ENCODE results near the gene NCBP3.

The NCBP3 gene

GRCh38 chr17:3877220-3877619, 31.2 kb upstream of the NCBP3 start:
- TF ChIP-seq MAX (IDR thresholded peaks at IDR 0.05; ENCODE audit: low read depth, low read length) = no peak
- TF ChIP-seq POLR2A (IDR thresholded peaks at IDR 0.05; ENCODE audit: extremely low read depth, insufficient read length) = no peak
- TF ChIP-seq CTCF (IDR thresholded peaks at IDR 0.05; ENCODE audit: low read depth, low read length) = no peak
- TF ChIP-seq MYC (IDR thresholded peaks at IDR 0.05; ENCODE audit: low read depth, low read length) = no peak

GRCh38 chr17:3875317-3875716, 29.3 kb upstream of the NCBP3 start:
- no peak for DNase-seq (ENCODE audit: low read depth)
- no peak for TF ChIP-seq MAX (IDR thresholded peaks at IDR 0.05; ENCODE audit: low read depth, low read length)
- no peak for TF ChIP-seq CTCF (IDR thresholded peaks at IDR 0.05; ENCODE audit: low read depth, low read length)
- no peak for TF ChIP-seq POLR2A (IDR thresholded peaks at IDR 0.05; ENCODE audit: extremely low read depth, insufficient read length)
- TF ChIP-seq MYC (IDR thresholded peaks at IDR 0.05; ENCODE audit: low read depth, low read length) = no peak
- no peak overlapping the region for H3K4me3 ChIP-seq (ENCODE audit: low read depth, low read length)

More at GRCh38 chr17:3877220-3877619, 31.2 kb upstream of the NCBP3 start:
- H3K4me3 ChIP-seq (ENCODE audit: low read depth, low read length) = no peak overlapping the region
- DNase-seq (ENCODE audit: low read depth) = no peak

- no peak overlapping the region for H3K4me3 ChIP-seq (ENCODE audit: low read depth, low read length)
- no peak for TF ChIP-seq MAX (IDR thresholded peaks at IDR 0.05; ENCODE audit: low read depth, low read length)
- no peak for TF ChIP-seq POLR2A (IDR thresholded peaks at IDR 0.05; ENCODE audit: extremely low read depth, insufficient read length)
- no peak for TF ChIP-seq MYC (IDR thresholded peaks at IDR 0.05; ENCODE audit: low read depth, low read length)
- no peak for TF ChIP-seq CTCF (IDR thresholded peaks at IDR 0.05; ENCODE audit: low read depth, low read length)
- DNase-seq (ENCODE audit: low read depth) = no peak
Measured at GRCh38 chr17:3873862-3874261, 27.8 kb upstream of the NCBP3 start.

GRCh38 chr17:3870871-3871306, 24.8 kb upstream of the NCBP3 start:
- TF ChIP-seq MAX (IDR thresholded peaks at IDR 0.05; ENCODE audit: low read depth, low read length) = no peak
- no peak for TF ChIP-seq MYC (IDR thresholded peaks at IDR 0.05; ENCODE audit: low read depth, low read length)
- no peak for TF ChIP-seq CTCF (IDR thresholded peaks at IDR 0.05; ENCODE audit: low read depth, low read length)
- no peak for TF ChIP-seq POLR2A (IDR thresholded peaks at IDR 0.05; ENCODE audit: extremely low read depth, insufficient read length)
- no peak overlapping the region for H3K4me3 ChIP-seq (ENCODE audit: low read depth, low read length)
- no peak for DNase-seq (ENCODE audit: low read depth)

GRCh38 chr17:3867606-3868005, 21.6 kb upstream of the NCBP3 start:
- no peak overlapping the region for H3K4me3 ChIP-seq (ENCODE audit: low read depth, low read length)
- DNase-seq (ENCODE audit: low read depth) = no peak
- no peak for TF ChIP-seq MAX (IDR thresholded peaks at IDR 0.05; ENCODE audit: low read depth, low read length)
- no peak for TF ChIP-seq MYC (IDR thresholded peaks at IDR 0.05; ENCODE audit: low read depth, low read length)
- TF ChIP-seq POLR2A (IDR thresholded peaks at IDR 0.05; ENCODE audit: extremely low read depth, insufficient read length) = no peak
- no peak for TF ChIP-seq CTCF (IDR thresholded peaks at IDR 0.05; ENCODE audit: low read depth, low read length)

- TF ChIP-seq MYC (IDR thresholded peaks at IDR 0.05; ENCODE audit: low read depth, low read length) = no peak
- no peak for TF ChIP-seq CTCF (IDR thresholded peaks at IDR 0.05; ENCODE audit: low read depth, low read length)
- TF ChIP-seq POLR2A (IDR thresholded peaks at IDR 0.05; ENCODE audit: extremely low read depth, insufficient read length) = no peak
- no peak for TF ChIP-seq MAX (IDR thresholded peaks at IDR 0.05; ENCODE audit: low read depth, low read length)
- H3K4me3 ChIP-seq (ENCODE audit: low read depth, low read length) = no peak overlapping the region
- DNase-seq (ENCODE audit: low read depth) = no peak
Measured at GRCh38 chr17:3867106-3867505, 21.1 kb upstream of the NCBP3 start.
